ENCODE results near the gene HPS1. TPM values are rescaled to one million over a fixed set of nuclear protein-coding genes. Genes with fewer than 3 reads are reported as not detected.

HPS1 gene
- total RNA-seq, 1 experiment from 2014 or later = 146 TPM

DNA sequence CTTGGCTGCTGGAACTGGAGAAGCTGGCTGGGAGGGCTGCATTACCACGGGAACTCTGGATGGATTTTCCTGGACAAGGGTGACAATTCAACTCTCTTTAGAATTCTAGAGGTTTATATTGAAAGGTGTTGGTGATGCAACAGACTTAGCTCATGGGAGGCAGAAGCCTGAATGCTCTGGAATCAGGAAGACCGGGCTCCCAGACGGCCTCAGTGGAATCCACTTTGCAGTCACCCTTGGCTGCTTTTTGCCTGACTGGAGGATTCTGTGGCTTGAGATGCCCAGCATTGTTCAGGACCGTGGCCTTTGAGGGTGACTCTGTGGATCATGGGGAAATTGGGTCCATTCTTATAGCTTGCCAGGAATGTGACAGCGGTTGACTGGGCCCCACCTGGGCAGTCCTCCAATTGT is 64.0 kb downstream of the HPS1 start:
- Histone ChIP-seq H3K4me3 (ENCODE audit: low read depth in 2 of 2, low read length in 2 of 2) (no peak overlapping the region), H3K27ac (ENCODE audit: low read length) (no peak overlapping the region), H3K27me3 (ENCODE audit: control insufficient read depth, insufficient read depth, low read length) (peaks cover 3% of the 10 kb centered on the region), H3K9me3 (ENCODE audit: control insufficient read depth, insufficient read depth, low read depth, low read length) (no peaks in the 10 kb centered on the region), H3K4me1 (ENCODE audit: control insufficient read depth, insufficient read depth, low read length) (no peaks in the 10 kb centered on the region), H3K36me3 (ENCODE audit: control insufficient read depth, insufficient read depth, low read length) (no peaks in the 10 kb centered on the region)
- BruUV-seq (replicated peaks) = no TSS peak
- CTCF ChIA-PET = no interaction called here
- DNase-seq (ENCODE audit: low read depth, low spot score) (no peak), ATAC-seq (no peak)
- POLR2A ChIA-PET = no interaction called here
- in situ Hi-C loops (cut with HindIII; ENCODE audit: low pct_unique_long_range_greater_than_20kb, low sequenced_read_pairs) = no loop called here
- TF ChIP-seq POLR2AphosphoS5 (IDR thresholded peaks at IDR 0.05; ENCODE audit: low read depth, low read length) (no peak), TCF7L2 (IDR thresholded peaks at IDR 0.05; ENCODE audit: low read depth, low read length) (no peak), SIN3A (IDR thresholded peaks at IDR 0.05; ENCODE audit: borderline replicate concordance, insufficient read depth, low read depth, low read length) (no peak)
- TF ChIP-seq, protein P1, sequence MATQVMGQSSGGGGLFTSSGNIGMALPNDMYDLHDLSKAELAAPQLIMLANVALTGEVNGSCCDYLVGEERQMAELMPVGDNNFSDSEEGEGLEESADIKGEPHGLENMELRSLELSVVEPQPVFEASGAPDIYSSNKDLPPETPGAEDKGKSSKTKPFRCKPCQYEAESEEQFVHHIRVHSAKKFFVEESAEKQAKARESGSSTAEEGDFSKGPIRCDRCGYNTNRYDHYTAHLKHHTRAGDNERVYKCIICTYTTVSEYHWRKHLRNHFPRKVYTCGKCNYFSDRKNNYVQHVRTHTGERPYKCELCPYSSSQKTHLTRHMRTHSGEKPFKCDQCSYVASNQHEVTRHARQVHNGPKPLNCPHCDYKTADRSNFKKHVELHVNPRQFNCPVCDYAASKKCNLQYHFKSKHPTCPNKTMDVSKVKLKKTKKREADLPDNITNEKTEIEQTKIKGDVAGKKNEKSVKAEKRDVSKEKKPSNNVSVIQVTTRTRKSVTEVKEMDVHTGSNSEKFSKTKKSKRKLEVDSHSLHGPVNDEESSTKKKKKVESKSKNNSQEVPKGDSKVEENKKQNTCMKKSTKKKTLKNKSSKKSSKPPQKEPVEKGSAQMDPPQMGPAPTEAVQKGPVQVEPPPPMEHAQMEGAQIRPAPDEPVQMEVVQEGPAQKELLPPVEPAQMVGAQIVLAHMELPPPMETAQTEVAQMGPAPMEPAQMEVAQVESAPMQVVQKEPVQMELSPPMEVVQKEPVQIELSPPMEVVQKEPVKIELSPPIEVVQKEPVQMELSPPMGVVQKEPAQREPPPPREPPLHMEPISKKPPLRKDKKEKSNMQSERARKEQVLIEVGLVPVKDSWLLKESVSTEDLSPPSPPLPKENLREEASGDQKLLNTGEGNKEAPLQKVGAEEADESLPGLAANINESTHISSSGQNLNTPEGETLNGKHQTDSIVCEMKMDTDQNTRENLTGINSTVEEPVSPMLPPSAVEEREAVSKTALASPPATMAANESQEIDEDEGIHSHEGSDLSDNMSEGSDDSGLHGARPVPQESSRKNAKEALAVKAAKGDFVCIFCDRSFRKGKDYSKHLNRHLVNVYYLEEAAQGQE (IDR thresholded peaks at IDR 0.05; ENCODE audit: insufficient read depth in 1 of 2, low read depth in 2 of 2, low read length in 1 of 2) = no peak
- TF ChIP-seq, protein P2, sequence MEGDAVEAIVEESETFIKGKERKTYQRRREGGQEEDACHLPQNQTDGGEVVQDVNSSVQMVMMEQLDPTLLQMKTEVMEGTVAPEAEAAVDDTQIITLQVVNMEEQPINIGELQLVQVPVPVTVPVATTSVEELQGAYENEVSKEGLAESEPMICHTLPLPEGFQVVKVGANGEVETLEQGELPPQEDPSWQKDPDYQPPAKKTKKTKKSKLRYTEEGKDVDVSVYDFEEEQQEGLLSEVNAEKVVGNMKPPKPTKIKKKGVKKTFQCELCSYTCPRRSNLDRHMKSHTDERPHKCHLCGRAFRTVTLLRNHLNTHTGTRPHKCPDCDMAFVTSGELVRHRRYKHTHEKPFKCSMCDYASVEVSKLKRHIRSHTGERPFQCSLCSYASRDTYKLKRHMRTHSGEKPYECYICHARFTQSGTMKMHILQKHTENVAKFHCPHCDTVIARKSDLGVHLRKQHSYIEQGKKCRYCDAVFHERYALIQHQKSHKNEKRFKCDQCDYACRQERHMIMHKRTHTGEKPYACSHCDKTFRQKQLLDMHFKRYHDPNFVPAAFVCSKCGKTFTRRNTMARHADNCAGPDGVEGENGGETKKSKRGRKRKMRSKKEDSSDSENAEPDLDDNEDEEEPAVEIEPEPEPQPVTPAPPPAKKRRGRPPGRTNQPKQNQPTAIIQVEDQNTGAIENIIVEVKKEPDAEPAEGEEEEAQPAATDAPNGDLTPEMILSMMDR (IDR thresholded peaks at IDR 0.05) = no peak
- intact Hi-C loops (cut with micrococcal nuclease; ENCODE audit: unreplicated experiment) = no loop called here

DNA sequence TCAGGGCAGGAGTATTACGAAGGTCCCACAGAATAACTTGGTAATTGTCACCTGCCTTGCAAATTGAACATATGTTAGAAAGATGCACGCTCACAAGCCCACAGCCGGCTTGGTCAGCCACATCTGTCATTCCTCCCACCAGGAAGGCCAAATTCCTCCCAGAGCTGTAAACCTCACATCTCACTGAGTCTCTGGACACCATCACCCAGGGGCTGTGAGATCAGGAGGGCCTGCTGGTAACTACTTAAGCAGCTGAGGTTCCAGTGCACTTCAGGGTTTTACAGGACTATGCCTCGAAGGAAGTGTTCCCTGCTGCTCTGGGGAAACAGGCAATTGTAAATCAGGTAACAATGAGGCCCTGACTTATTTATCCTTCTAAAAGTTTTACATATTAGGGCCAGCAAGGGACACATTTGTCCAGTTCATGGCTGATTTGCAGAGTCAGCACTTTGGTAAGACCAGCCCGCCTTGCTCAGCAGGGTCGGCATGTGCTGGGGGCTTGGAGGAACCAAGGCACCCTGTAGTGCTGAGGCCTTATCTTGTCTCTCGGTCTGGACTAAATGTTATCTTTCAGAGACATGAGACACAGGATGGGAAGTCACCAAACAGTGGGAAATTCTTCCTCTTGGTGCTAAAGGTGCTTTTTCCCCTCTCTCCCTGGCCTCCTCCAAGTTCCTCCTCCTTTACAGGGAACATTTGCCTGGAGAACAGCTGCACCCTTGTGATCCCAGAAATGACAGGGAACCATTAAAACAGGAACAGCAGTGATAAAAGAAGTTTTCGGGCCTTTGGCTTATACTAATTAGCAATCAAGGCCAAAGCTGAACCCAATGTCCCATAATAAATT is 66.0 kb downstream of the HPS1 start:
- H3K27me3 ChIP-seq (ENCODE audit: control insufficient read depth, insufficient read depth, low read length) = peaks cover 3% of the 10 kb centered on the region
- H3K27ac ChIP-seq (ENCODE audit: low read length) = no peak overlapping the region
- ChIA-PET POLR2A (no interaction called here), CTCF (no interaction called here)
- no TSS peak for BruUV-seq (replicated peaks)
- intact Hi-C loops (cut with micrococcal nuclease; ENCODE audit: unreplicated experiment) = no loop called here
- TF ChIP-seq, protein P2 (IDR thresholded peaks at IDR 0.05) = no peak
- TF ChIP-seq POLR2AphosphoS5 (IDR thresholded peaks at IDR 0.05; ENCODE audit: low read depth, low read length) = no peak
- TF ChIP-seq SIN3A (IDR thresholded peaks at IDR 0.05; ENCODE audit: borderline replicate concordance, insufficient read depth, low read depth, low read length) = no peak
- TF ChIP-seq TCF7L2 (IDR thresholded peaks at IDR 0.05; ENCODE audit: low read depth, low read length) = no peak
- TF ChIP-seq, protein P1 (IDR thresholded peaks at IDR 0.05; ENCODE audit: insufficient read depth in 1 of 2, low read depth in 2 of 2, low read length in 1 of 2) = no peak
- ATAC-seq = no peak
- in situ Hi-C loops (cut with HindIII; ENCODE audit: low pct_unique_long_range_greater_than_20kb, low sequenced_read_pairs) = no loop called here
- H3K4me3 ChIP-seq (ENCODE audit: low read depth in 2 of 2, low read length in 2 of 2) = no peak overlapping the region
- no peaks in the 10 kb centered on the region for H3K36me3 ChIP-seq (ENCODE audit: control insufficient read depth, insufficient read depth, low read length)
- no peaks in the 10 kb centered on the region for H3K9me3 ChIP-seq (ENCODE audit: control insufficient read depth, insufficient read depth, low read depth, low read length)
- no peak for DNase-seq (ENCODE audit: low read depth, low spot score)
- H3K4me1 ChIP-seq (ENCODE audit: control insufficient read depth, insufficient read depth, low read length) = no peaks in the 10 kb centered on the region

All from Panc1 (cell line).